Cortex of kidney (tissue), 1 donor: ENCODE results near the gene TNFRSF1B.
"Not testable (repeated sequence)": the region's sequence is repeated elsewhere in the genome, so short reads cannot be mapped to it uniquely, and the experiment has no call there.

Source experiments
- DNase-seq: peaks from one replicate; lab custom pipeline; 2025; lab: John Stamatoyannopoulos, UW

Gene TNFRSF1B

DNA sequence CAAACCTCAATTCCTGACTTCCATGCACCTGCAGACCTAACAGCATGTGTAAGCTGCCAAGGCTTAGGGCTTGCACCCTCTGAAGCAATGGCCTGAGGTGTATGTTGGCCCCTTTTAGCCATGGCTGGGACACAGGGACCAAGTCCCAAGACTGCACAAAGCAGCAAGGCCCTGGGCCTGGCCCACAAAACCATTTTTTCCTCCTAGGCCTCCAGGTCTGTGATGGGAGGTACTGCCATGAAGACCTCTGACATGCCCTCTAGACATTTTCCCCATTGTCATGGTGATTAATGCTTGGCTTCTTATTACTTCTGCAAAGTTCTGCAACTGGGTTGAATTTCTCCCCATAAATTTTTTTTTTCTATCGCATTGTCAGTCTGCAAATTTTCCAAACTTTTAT lies 55.9 kb downstream of the TNFRSF1B start:
- not testable (repeated sequence) for DNase-seq

- not testable (repeated sequence) for DNase-seq
These were observed 57.3 kb downstream of the TNFRSF1B start for GRCh38 chr1:12224092-12224491.

- DNase-seq = no peak
These were observed 62.2 kb downstream of the TNFRSF1B start for GRCh38 chr1:12228979-12229378.

GRCh38 chr1:12229386-12229834 lies 62.6 kb downstream of the TNFRSF1B start:
- no peak for DNase-seq

- no peak for DNase-seq
These were observed 63.2 kb downstream of the TNFRSF1B start, which contains the start of gene VPS13D for GRCh38 chr1:12229835-12230548. TSS of gene VPS13D (plus strand) at chr1:12230030. CDS start at chr1:12234267, 4,237 bp downstream.

DNA sequence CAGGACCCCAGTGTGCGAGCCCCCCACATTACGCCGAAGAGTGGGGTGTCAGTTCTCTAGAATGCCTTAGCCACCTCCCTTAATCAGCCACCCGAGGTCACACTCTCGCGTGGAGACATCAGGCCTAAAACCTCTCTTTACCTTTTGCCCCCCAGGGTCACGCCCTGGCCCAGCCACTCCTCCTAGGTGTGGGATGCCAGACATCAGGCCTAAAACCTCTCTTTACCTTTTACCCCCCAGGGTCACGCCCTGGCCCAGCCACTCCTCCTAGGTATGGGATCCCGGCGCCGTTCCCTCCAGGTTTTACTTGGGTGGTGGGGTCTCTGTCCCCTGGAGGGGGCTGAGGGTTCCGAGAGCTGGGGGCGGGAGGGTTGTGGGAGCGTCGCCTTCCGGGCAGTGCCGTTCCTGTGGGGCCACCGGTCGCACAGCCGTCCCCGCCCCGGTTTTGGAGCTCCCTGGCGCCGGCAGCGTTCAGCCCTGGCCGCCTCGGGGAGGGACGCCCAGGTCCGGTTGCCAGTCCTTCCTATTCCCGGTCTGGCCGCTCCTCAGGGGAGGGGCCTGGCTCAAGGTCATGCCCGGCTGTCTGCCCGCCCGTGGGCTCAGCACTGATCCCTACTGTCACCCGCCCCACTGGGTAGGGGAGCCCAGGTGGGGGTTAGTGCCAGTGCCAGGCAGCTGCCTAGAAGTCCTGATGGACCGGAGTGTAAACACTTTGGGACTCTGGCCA lies 63.9 kb downstream of the TNFRSF1B start:
- no peak for DNase-seq

- DNase-seq = no peak
These were observed 64.4 kb downstream of the TNFRSF1B start for GRCh38 chr1:12231276-12231595.

DNA sequence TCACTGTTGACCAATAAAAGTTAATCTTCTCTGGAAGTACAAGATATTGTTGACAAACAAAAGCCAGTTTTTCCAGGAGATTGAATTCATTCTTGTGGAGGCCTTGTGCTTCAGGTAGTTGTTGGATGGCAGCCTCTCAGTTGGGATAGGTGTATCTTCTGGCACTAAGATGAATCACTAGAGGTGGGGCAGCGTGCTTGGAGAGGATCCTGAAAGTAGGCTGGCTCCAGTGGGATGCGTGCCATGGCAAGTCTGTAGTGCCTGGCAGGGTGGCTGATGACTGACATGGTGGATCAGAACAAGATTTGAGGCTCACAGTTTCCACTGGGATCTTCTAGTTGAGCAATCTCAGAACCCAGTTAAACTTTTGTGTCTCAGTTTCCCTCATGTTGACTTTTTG lies 65.4 kb downstream of the TNFRSF1B start:
- DNase-seq = no peak

GRCh38 chr1:12244078-12244477 lies 77.3 kb downstream of the TNFRSF1B start:
- no peak for DNase-seq

DNA sequence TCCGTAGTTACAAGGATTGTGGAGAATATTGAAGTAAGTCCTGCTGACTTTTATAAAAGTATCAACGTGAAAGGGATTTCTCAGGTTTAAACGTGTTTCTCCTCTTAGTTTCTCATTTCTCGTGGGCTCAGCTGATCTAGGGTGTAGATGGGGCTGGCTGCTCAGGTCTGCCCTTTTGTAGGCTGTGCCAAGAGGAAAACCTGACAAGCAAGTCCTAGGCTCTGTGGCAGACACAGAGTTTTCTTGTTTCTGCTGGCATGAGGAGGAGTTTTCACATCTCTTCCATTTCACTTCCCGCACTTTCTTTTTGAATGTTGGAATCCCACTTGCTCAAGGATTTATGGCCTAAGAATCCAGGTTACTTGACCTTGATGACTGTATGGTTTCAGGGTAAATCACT lies 77.8 kb downstream of the TNFRSF1B start:
- no peak for DNase-seq

DNA sequence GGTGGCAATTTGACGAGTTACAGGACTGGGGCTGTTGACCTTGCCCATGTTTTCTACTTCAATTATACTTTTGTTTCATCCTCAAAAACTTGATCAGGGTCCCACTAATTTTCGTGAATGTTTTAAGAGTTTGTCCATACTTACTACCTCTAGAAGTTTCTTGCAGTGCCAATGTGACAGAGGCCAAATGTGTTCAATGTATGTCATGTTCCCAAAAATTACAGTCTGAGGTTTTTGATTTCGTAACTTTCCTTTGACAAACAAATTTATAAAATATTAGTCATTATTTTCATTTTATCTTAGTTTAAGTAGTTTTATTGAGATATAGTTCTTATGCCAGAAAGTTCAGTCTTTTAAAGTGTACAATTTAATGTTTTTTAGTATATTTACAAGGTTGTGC lies 78.3 kb downstream of the TNFRSF1B start:
- no peak for DNase-seq

- DNase-seq = no peak
These were observed 78.9 kb downstream of the TNFRSF1B start for GRCh38 chr1:12245733-12246132.

DNA sequence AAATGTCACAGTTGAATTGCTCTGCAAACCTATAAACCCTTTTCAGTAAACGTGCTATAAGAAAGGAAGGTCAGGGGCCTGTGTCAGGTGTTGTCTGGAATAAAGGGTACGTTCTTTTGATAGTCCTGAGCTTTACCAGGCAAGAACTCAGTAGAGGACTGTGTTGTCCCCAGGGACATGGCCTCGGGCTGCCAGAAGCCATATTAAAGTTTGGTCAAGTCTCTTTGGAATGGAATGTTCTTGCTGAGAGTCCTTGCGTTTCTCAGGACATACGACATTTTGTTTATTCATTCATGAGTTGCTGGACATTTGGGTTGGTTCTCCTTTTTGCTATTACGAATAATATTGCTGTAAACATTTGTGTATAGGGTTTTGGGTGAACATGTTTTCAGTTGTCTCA lies 79.8 kb downstream of the TNFRSF1B start:
- no peak for DNase-seq

DNA sequence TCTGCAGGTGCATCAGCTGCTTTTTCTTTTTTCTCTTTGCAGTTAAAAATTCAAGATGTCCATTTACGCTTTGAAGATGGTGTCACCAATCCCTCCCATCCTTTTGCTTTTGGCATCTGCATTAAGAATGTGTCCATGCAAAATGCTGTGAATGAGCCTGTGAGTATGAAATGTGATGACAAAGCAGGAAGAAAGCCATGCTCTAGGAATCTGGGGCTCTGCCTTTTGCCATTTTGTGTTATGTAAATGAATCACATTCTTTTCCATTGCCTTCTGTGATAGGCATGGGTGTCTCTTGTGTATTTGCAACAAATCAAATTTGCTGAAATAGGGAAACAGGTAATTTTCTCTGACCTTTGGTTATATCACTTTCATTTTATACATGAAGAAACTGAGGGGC lies 82.4 kb downstream of the TNFRSF1B start:
- no peak for DNase-seq

DNA sequence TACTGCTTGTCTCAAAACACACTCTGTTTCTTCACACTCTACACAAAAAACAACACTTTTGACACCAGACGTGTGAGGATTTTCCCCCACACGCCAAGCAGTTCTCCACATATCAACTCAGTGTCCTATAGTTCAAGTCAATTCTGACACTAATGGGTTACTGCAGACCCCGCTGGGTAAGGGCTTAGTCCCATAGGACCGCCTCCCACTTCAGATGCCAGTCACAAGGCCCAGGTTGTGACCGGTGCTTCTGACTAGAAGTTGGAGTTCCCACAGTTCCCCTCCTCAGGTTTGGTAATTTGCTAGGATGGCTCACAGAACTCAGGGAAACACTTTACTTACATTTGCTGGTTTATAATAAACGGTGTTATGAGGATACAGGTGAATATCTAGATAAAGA lies 83.0 kb downstream of the TNFRSF1B start:
- DNase-seq = no peak

- DNase-seq = no peak
These were observed 84.7 kb downstream of the TNFRSF1B start for GRCh38 chr1:12251442-12251841.

GRCh38 chr1:12255913-12256312 lies 89.1 kb downstream of the TNFRSF1B start:
- no peak for DNase-seq

DNA sequence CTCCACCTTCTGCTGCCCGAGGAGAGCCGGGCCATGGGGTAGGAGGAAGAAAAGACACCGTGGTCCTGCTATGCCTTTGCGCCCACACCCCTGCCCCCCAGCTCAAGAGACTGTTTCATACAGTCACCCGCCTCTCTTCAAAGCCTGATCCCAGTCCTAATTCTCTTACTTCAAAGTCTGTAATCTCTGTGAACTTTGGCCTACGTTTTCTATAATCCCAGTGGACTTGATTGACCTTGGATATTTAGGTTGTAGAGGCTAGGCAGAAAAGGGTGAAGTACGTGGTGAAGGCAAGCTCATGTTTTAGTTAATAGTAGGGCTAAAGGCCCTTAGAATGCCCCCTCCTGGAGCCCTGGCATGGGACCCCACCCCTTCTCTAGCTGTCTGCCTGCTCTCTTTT lies 91.5 kb downstream of the TNFRSF1B start:
- no peak for DNase-seq
